HG03060 (cell line): ENCODE results near the gene IL17RD.

Experiments used
- ATAC-seq: cut with Tn5 transposase; IDR thresholded peaks from one replicate; pipeline ENCODE4 v1.9.1; 2021; ENCODE audit warnings: low read depth, moderate number of reproducible peaks; ENCODE audit not compliant: unreplicated experiment

IL17RD gene

DNA sequence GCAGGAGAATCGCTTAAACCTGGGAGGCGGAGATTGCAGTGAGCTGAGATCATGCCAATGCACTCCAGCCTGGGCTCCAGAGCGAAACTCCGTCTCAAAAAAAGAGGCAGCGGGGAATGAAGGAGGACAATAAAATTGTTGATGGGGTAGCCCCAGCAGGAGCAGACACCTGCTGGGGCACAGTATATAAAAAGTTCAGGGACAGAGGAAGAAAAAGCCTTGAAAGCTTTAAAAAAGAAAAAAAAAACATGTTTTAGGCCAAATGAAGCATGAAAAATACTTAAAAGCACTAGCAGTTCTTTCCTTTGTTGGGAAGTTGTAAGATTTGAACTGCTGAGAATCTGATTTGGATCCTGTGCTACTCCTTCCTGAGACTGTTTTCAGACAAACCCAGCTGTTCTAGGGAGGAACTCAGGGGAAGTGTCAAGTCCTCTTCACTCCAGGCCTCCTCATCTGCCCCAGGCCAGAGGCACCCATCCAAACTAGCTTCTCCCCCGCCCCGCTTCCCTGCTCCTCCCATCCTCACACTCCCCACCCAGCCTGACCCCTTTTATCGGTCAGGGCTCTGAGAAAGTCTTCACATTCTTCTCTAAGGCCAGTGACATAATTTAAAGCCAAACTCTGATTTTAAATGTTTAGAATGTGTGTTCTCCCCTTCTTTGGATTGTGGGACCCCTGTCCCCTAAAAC is 4.9 kb downstream of the IL17RD start:
- ATAC-seq: no peak

DNA sequence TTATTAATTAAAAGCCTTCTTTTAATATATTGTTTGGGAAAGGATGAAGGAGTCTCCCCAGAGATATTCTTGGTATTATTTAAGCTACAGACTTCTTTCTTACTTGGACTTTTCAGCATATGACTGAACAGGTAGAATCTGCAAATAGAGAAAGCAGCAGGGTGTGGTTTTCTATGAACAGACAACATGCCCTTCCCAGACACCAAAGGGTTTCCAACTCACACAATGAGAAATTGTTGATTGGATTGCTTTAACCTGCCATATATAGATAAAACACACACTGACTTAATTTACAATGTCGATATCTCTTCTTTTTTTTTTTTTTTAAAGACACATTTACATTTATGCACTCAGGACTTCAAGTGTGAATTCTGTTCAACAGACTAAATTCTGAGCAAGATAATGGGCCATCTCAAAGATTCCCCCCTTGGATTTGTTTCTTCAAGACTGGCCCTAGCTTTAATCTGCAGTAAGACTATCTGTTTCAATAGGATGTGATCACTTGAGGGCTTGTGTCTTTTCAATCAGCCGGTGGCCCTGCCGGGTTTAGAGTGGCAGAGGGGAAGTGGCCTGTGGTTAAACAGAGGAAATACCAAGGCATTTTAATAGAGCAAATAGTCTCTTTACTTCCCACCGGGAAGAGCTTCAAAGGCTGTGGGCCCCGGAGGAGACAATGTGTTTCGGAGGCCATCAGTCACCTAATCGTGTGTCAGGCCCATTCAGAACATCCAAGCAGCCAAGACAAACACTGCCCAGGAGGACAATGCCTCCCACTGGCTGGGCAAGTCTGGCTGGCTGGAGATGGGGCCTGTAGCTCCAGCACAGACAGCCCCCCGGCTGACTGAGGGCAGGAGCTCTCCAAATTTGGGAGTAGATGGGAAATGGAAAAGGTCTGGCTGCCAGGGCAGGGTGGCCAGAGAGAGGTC is 6.1 kb downstream of the IL17RD start:
- no peak for ATAC-seq

DNA sequence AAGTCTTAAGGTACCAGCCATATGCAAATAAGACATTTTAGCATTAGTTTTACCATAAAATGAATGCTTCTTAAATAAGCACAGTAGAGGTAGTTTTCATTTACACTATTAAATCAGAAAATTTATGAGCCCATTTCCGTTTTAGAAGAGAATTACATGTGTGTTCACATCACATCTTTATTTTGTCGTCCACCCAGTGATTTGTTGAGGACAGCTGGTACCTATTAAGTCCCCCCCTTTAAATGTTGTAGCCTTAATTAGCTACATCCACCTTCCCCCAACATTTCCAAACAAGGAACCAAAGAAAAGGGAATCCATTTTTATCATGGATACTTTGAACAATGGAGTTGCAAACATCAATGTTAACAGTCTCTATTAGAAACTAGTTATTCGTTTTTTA is 6.8 kb downstream of the IL17RD start:
- ATAC-seq: no peak

DNA sequence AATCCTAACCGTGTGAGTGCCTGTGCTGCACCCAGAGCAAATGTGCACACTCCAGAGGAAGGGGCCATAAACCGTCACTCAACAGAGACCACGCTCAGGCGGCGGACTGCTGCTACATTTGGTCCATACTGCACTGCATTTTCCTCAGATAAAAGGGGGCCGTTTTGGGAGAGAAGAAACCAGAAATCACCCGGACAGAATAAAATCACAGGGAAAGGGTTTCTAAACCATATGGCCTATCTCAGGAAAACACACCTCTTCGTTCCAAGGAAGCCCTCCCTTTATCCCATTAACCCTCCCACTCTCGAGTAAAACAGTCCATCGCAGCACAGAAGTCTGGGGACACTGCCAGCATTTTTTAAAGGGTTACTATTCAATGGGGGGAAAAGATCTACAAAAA is 7.6 kb downstream of the IL17RD start:
- no peak for ATAC-seq

DNA sequence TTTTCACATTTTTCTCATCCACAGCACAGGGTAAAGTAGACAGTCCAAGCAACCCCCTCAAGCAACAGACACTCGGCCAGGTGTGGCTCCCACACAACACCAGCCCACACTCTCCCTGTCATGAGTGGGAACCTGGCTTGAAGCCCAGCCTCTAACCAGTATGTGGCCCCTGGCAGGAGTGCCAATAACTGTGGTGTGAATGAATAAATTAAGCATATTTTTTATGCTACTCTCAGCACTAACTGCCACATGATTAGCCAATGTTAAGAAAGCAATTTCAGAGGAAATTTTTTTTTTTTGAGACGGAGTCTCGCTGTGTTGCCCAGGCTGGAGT is 9.9 kb downstream of the IL17RD start:
- ATAC-seq: no peak

DNA sequence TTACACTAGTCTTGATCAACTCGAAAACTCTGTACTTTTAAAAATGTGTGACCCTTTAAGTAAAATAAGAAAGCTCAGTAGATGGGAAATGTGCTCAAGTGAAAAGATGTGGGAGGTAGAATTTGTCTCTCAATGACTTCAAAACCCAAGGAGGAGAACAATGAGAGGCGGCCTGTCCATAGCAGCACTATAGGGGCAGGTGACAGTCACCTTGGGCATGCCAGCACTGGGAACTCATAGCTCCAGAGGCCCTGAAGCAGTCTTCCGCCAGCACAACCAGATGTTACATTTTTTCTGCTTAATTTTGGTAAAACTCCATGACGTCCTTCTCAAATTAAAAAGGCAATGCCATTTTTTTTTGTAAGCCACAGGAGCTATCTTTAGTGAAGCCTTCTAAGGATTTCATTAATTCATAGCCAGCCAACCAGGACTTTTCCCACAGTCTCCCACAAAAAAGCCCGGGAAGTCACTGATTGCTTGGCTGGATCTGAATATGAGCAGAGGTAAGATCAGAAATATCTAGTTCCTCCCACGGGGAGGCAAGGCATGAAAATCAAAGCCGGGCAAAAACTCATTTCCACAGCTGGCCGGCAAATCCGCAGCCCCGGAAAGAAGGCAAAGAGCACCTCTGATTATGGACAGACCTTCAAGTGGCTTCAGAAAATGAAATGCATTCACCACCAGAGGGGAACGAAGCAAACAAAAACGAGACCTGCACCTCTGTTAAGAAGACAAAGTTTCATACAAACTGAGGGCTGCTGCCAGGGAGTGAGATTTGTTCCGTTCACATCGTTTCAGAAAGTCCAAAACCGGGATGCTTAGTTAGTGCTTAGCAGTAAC is 10.5 kb downstream of the IL17RD start:
- ATAC-seq: no peak

DNA sequence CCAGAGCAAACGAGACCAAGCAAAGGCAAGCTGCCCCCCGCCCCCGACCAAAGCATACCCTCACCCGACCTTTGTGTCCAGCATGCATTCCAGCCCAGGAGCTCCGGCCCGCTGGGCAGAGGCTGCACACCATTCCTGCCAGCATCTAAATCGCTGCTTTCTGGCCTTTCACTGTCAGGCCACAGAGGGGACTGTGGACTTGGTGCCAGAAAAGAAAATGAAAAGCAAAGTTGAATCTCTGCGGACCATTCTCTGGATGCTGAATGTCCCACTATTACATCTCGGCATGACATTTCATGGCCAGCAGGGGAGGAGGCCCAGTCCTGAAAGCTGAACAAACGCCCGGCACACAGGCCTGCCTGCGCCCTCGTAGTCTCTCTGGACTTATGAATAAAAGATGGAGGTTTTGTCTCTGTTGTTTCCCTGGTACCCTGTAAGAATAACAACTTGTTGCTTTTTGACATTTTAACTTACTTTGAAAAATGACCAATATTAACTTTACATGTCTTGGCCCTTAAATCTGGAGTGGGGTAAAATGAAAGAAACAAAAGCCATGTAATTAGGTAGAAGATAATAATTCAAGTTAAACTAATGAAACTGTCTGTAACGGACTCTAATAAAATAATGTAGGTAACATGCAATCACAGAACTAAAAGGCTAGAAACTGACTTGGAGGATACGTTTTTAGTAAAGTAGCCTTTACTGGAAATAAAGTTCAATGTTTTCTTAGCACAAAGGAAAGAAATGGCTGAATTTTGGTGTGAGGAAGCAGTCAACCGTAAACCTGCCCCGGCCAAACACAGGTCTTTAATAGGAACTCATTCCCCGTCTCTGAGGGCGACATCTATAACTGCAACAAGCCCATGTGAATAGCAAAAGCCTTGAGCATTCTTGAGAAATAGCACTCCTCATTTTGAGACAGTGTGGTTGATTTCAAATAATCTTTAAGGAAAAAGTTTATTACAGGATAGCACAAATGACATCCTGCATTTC is 12.7 kb downstream of the IL17RD start:
- no peak for ATAC-seq

DNA sequence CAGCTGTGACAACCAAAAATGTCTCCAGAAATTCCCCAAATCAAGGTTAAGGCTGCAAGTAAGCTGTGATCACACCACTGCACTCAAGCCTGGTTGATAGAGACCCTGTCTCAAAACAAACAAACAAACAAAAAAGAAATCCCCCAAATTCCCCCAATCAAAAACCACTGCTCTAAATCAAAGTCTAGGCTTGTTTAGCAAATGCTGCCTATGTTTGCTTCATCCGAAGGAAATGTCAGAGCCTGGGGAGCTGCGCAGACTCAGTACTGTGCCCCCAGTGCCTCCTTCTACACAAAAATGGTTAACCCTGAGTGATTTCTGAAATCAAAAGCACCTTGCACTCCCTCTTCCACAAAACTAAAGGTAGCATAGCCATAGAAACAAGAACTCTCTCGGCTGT is 13.4 kb downstream of the IL17RD start:
- no peak for ATAC-seq

DNA sequence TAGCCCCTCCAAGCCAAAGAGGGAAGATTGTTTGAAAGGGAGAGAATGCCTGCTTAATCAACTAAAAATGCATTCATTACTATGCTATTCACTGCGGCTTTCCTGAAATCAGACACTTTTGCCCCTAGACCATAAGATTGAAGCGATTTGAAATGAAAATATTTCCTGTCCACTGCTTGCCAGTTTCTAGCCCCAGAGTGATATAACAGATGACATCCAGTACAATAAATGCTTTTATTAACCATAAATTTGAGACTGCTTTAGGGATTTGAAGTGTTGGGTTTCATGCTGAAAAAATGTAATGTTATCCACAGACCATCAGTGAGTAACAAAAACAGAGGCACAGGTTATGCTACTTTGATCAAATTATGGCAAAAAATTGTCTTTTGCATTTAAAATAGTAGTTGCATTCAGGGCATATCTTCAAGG is 14.1 kb downstream of the IL17RD start:
- ATAC-seq: no peak

DNA sequence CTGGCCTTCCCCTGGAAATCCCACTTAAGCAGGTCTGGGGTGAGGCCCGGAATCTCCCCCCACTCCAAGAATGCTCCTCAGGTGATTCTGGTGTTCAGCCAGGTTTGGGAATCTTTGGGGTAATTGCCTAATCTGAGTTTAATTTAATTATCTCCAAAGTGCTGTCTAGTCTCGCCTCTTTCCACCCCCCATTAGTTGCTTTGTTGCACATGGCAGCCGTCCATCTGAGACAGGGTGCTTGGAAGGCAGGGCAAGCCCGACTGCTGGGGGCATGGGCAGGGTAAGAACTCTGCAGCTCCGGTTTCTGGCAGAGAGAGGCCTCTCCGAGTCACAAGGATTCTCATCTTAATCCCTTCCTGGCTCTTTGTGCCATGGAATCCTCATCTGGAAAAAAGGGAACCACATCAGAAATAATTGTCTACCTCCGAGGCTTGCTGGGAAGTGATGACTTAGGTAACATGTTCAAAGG is 15.0 kb downstream of the IL17RD start:
- no peak for ATAC-seq

DNA sequence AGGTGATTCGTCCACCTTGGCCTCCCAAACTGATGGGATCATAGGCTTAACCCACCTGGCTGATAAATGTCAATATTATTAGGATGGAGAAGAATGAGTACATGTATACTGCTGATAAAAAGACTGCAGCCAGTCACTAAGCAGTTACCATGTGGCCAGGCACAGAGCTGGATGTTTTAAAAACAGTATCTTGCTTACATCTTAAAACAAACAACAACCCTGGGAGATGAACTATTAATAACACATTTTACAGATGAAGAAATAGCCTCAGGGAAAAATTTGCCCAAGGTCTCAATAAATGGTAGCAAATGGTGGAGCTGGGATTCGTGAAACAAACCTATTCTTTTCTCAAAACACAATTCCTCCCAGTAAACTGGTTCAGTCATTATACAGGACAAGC is 18.1 kb downstream of the IL17RD start:
- ATAC-seq: no peak

DNA sequence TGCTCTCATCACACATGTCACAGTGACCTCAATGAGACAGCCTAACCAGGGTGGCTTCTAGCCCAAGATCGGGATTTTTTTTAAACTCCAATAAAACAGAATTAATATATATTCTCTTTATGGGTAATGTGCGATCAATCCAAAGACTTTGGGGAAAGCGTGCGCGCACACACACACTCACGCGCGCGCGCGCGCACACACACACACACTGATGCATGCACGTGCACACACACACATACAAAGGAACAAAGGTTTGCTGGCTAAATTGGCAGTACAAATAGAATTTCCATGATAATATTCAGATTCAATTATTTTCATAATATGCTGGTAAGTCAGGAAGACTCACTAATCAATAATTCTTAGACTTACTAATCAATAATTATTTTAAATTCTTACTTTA is 19.3 kb downstream of the IL17RD start:
- ATAC-seq: no peak

DNA sequence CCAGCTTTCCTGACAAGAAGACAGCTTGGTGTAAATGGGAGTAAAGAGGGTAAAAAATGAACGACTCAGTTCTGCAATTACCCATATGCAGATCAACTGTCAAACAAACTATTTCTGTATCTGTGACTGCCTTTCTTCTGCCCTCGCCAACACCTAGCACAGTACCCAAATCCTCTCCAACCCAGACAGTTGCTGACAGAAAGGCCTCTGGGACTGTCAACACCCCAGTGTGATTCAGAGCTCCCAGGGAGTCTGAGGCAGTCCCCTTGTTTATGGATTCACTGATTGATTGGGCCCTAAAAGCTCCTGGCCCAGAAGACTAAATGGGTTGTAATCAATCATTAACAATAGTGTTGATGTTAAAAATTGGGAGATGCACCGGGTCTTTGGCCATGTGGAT is 20.2 kb downstream of the IL17RD start:
- ATAC-seq: no peak

DNA sequence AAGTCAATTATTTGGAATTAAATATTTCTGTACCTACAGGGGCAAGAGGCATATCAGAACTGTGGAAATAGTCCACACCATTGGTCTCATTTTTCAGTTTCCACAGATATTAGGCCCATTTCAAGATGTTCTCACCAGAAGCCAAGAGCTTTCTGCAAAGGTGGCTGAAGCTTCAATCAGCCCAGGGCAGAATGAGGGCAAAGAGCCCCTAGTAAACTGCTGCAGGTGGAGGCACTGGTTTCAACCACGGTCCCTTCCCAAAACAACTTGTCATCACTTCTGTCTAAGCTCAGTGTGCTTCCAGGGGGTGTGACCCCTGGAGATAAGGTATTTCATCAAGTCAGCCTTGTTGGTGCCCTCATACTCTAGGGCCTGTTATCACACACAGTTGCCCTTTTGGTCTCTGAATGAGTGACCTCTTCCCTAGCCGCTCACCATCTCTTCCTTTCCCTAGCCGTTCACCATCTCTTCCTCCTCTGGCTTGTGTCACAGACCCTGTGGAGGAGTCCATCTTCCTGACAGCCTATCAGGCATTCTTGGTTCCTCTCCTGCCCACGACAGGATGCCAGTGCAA is 21.2 kb downstream of the IL17RD start:
- no peak for ATAC-seq

DNA sequence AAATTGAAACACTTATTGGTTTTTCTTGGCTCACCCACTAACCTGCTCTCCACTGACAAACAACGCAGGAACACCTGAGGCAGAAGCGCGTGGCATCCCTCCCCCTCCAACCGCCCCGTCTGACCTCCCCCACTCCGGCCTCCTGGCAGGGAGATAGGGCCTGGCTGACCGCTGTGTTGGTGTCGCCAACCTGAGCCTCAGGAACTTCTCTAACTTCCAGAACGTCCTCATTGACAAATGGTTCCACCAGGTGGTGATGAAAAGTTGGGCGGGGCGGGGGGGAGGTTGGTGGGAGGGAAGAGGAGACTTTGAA is 22.8 kb downstream of the IL17RD start:
- ATAC-seq: no peak

DNA sequence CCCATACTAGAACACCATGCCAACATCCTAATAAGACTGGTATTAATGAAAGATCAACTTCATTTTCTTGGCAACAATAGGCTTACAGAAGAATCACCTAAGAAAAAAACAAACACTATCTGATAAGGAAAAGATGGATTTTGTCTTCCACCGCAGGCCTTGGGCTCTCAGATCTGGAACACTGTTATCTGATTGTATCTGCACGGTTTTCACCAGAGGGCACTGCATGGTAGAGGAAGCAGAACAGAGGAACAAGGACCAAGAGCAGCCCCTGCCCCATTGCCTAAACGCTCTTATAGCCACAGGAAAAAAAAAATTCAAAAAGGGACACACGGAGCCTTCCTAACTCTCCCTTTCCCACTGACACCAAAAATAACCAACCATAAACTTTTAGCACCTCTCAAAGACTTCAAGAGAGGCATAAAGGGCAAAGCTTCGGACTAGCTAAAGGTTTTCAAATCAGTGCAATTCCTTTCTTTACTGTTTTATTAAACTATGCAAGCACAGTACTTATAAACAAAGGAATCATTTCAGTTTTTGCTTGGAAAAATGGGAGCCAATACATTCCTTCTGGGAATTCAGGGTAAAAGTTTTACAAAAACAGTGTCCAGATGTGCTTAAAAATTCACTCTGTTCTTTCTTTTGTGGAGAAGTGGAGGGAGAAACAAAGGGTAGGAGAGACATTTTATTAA is 23.3 kb downstream of the IL17RD start:
- ATAC-seq: no peak

DNA sequence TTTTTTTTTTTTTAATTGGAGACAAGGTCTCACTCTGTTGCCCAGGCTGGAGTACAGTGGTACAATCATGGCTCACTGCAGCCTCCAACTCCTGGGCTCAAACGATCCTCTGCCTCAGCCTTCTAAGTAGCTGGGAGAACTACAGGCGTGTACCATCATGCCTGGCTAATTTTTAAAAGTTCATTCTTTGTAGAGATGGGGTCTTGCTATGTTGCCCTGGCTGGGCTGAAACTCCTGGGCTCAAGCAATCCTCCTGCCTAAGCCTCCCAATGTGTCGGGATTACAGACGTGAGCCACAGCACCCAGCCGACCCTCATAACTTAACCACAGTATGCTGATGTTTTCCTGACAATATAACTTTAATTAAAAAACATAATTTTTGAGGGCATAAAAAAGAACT is 24.3 kb downstream of the IL17RD start:
- no peak for ATAC-seq

DNA sequence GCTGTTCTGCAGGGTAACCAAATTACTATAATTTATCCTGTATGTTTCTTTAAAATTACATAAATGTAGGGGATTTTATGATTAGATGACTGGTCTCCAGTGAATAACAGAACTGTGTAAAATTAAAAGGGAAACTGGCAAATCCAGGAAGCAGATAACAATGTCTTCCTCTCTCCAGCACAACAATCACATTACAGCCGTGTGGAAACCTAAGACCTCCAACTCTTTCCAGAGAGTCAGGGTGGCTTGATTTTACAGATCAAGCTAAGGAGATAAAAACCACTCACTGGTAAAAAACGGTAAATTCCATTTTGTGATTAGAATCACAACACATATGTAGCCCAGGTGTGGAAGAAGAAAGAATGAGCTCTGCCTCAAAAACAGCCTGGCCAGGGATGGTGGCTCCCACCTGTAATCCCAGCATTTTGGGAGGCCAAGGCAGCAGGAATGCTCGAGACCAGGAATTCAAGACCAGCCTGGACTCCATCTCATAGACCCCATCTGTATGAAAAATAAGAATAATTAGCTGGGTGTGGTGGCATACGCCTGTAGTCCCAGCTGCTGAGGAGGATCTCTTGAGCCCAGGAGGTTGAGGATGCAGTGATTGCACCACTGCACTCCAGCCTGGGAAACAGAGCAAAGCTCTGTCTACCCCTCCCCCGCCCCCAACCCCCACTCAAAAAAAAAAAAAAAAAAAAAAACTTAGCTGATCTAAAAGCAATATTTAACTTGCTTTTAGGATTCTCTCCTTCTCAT is 29.0 kb downstream of the IL17RD start:
- no peak for ATAC-seq
